ENCODE measurements around the gene RNF26.

RNF26 gene

DNA sequence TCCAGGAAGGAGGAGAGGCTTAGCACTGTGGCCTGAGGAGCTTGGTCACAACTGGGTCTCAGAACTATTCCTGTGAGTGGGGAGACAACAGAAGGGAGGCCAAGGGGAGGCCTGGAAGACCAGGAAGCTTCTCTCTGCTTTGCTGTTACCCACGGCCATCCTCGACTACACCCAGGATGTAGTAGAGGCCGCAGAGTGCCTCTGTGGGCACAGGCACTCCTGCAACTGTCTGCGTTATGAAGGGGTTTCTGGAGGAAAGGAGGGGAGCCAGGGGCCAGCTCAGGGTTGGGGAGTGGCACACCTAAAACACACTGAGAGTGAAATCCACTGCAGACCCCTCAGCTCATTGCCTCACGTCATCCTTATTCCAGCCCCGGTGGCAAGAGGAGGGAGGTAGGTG lies 16.0 kb downstream of the RNF26 start:
- in situ Hi-C loops (cut with HindIII; ENCODE audit: low sequenced_read_pairs) = loop anchor here (25.0 kb wide), 1 partner anchor 262 kb away; no protein-coding TSS in a partner anchor

GRCh38 chr11:119351232-119351631 lies 16.9 kb downstream of the RNF26 start:
- in situ Hi-C loops (cut with HindIII; ENCODE audit: low sequenced_read_pairs) = loop anchor here (25.0 kb wide), 1 partner anchor 261 kb away; no protein-coding TSS in a partner anchor

GRCh38 chr11:119352857-119353260 lies 18.5 kb downstream of the RNF26 start:
- in situ Hi-C loops (cut with HindIII; ENCODE audit: low sequenced_read_pairs) = loop anchor here (25.0 kb wide), 1 partner anchor 259 kb away; no protein-coding TSS in a partner anchor

DNA sequence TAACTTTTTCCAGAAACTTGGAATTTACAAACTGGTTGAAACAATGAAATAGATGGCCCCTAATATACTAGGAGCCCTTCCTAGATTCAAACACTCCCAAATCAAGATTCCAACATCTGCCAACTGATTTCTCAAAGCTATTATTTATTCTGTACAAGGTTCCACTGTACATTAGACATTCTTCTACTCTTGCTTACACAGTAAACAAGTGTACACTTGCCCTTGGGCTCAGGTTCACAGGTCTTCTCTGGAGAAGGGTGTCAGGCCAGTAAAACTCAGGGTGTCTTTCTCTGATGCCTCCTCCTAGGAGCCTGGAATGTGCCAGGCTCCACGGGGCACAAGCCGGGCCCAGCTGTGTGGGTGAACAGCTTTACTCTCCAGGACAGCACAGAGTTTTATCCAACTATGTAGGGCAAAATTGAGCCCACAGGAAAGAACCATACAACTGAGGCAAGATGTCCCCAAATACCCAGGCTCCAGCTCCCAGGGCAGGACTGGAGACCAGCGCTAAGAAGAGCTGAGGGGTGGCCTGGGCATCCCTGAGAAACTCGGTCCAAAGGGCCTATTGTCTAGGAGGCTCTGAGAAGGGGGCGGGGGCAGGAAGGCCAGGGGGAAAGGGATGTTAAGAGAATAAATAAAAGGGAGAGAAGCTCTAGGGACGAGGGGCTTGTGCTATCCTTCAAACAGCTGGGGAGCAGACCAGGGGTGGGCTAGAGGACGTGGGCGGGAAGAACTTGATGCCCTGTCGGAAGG lies 20.9 kb downstream of the RNF26 start:
- in situ Hi-C loops (cut with HindIII; ENCODE audit: low sequenced_read_pairs) = loop anchor here (25.0 kb wide), 1 partner anchor 257 kb away; no protein-coding TSS in a partner anchor

GRCh38 chr11:119356349-119357031 lies 22.2 kb downstream of the RNF26 start:
- in situ Hi-C loops (cut with HindIII; ENCODE audit: low sequenced_read_pairs) = loop anchor here (25.0 kb wide), 1 partner anchor 256 kb away; no protein-coding TSS in a partner anchor

DNA sequence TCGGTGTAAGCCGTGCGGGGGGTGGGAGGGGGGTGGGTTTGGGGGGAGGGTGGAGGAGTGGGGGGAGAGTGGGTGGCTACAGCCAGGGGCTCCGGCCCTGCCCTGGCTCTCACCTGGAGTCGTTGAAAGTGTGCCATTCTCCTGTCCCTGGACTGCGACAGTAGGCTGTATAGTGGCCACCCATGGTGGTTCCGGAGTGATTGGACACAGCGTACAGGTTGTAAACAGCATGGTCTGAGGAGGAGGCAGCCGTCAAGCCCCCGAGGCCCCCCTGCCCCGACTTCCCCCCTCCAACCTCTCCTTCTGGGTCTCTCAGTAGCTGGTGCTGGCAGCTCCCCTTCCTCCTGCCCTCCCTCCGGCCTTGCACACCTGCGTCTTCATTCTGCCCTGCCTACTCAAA lies 22.7 kb downstream of the RNF26 start:
- in situ Hi-C loops (cut with HindIII; ENCODE audit: low sequenced_read_pairs) = loop anchor here (25.0 kb wide), 1 partner anchor 255 kb away; no protein-coding TSS in a partner anchor

GRCh38 chr11:119359365-119360214 lies 25.3 kb downstream of the RNF26 start:
- in situ Hi-C loops (cut with HindIII; ENCODE audit: low sequenced_read_pairs) = loop anchor here (5.0 to 25.0 kb wide), 3 partner anchors 65 to 253 kb away; partner anchors contain the start of gene THY1

DNA sequence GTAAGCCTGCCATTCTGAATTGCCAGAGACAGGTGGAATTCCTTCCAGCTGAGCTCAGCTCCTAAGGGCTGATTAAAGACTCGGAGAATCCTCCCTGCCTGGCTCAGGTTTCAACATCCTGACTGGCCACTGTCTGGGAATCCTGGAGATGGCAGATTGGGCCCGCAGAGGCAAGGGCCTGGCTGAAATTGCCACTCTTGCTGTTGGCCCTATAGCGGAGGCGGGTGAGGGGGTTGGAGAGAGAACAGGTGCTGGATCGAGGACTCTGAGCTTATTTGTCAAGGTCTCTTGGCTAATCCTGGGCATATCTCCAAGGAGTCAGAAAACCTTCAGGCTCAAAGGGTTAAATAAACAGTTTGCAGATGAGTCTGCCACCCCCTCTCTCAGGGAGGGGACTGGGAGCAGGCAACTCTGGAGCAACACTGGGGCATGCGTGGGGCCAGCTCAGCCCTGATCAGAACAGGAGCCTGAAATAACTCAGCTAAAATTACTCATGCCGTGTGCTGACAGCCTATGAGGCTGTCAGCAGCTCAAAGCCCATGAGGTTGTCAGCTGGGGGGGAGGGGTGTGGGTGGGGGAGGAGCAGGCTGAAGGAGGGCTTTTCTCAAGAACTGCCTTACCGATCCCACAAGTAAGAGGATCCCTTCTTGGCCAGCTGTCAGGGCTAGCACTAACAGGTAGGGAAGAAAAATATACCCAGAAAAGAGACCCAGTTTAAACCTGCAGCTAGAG lies 26.9 kb downstream of the RNF26 start:
- in situ Hi-C loops (cut with HindIII; ENCODE audit: low sequenced_read_pairs) = loop anchor here (5.0 to 25.0 kb wide), 3 partner anchors 64 to 251 kb away; partner anchors contain the start of gene THY1

DNA sequence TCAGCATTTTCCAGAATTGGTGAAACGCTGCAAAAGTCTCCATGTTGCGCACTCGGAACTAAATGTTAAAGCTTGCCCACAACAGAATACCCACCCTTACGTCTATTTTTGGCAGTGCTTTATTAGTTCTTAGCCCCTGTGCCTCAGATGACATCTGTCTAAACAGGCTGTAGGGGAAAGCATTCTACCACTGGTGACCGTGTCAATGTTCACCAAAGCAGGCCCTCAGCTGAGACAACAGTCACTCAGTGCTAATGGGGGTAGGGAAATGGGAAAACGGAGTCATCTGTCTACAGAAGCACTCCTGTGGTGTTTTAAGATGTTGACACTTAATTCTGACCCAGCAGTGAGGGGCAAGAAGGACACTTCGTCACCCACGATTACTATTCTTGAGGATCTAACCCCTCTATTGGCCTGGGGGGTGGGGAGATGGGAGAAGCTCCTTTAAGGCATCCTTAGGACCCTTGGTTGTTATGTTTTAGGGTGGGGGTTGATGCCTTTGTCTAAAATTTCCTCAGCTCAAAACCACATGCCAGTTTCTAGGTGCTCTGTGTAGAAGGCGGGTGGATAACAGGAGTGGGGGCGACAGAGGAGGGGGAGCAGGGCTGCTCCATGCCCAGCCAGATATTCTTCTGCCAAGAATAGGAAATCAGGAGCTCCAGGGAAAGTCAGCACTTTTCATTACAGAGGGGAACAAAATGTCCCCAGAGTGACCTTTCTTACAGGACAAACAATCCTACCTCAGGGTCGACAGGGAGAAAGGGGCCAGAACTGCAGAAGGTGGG lies 27.8 kb downstream of the RNF26 start:
- in situ Hi-C loops (cut with HindIII; ENCODE audit: low sequenced_read_pairs) = loop anchor here (5.0 to 25.0 kb wide), 3 partner anchors 63 to 250 kb away; partner anchors contain the start of gene THY1

DNA sequence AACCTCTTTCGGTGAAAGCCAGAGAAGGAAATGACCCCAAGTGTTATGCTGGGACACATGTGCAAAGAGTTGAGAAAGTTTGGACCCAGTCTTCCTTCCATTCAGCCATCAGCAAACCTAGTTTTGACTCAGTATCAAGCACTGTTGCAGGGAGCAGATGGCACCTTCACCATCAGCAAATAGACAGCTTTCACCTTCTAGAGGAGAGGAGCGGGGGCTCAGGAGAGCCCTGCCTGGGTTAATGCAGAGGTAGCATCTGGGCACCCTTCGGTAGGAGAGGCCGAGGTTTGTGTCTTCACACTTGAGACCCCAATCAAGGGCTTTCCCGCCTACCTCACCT lies 28.4 kb downstream of the RNF26 start:
- in situ Hi-C loops (cut with HindIII; ENCODE audit: low sequenced_read_pairs) = loop anchor here (5.0 to 25.0 kb wide), 3 partner anchors 62 to 250 kb away; partner anchors contain the start of gene THY1

GRCh38 chr11:119363081-119363850 lies 28.9 kb downstream of the RNF26 start:
- in situ Hi-C loops (cut with HindIII; ENCODE audit: low sequenced_read_pairs) = loop anchor here (5.0 to 25.0 kb wide), 3 partner anchors 62 to 249 kb away; partner anchors contain the start of gene THY1

- in situ Hi-C loops (cut with HindIII; ENCODE audit: low sequenced_read_pairs) = loop anchor here (5.0 to 25.0 kb wide), 3 partner anchors 61 to 248 kb away; partner anchors contain the start of gene THY1
Observed at GRCh38 chr11:119363851-119364590, 29.7 kb downstream of the RNF26 start.

DNA sequence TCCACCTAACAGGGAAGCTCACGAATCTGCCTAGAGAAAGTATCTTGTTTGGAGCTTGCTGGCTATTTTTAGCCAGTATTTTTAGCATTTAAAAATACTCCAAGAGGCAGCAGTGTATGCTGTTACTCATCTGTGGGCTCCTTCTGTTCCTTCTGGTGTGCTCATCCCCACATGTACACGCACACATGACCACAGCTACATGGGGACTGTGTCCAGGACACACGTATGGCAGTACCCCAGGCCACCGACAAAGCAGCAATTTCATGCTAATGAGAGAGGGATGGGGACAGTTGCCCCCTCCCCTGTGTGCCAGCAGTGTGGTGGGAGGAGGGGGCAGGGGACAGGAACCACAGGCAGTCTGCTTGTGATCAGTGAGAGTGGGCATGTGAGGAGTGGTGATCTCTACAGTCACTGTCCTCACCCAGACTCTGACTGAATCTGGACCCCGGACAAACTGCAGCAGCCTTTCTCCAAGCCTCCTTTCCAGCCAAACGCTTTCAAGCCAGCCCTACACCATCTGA lies 30.8 kb downstream of the RNF26 start:
- in situ Hi-C loops (cut with HindIII; ENCODE audit: low sequenced_read_pairs) = loop anchor here (10.0 to 25.0 kb wide), 2 partner anchors 60 to 247 kb away; partner anchors contain the start of gene THY1

DNA sequence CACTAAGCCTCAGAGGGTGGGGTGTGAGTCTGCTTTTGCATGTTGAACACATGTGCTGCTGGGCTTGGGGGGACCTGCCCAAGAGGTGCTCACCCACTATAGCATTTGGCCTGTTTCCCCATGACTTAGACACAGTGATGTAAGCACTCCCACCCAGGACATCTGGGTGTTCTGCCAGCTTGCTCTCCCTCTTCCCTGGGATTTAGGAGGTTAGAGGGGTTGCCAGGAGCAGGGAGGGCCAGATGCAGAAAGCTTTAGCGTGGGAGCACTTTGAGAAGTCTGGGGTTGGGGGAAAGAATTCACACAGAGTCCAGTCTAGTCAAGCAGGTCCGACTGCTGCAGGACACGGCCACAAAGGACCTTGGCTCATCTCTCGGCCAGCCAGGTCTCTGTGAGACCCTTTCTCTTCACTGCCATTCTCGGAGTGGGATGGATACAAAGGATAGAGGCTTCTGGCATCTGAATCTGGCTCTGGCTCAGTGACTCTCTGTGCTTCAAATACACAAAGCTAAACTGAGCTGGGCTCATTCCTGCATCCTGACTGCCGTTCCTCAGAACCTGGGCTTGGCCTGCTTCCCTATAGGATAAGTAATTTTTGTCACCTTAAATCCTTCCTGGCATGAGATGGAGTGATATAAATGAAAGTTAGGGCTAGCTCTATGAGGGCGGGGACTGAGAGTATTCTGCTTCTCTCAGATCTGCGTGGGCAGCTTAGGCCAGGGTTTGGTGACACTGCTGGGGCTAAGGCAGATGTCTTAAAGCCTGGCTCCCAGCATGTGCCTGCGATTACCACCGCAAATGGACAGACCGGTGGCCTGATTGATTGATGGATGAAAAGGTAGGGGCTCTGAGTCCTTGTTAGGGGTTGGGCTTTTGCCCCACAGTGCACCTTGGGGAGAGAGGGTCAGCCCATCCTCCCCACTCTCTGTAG lies 32.6 kb downstream of the RNF26 start:
- in situ Hi-C loops (cut with HindIII; ENCODE audit: low sequenced_read_pairs) = loop anchor here (10.0 to 25.0 kb wide), 2 partner anchors 58 to 245 kb away; partner anchors contain the start of gene THY1

GRCh38 chr11:119367661-119368120 lies 33.4 kb downstream of the RNF26 start:
- in situ Hi-C loops (cut with HindIII; ENCODE audit: low sequenced_read_pairs) = loop anchor here (10.0 to 25.0 kb wide), 2 partner anchors 57 to 245 kb away; partner anchors contain the start of gene THY1

Data from endothelial cell of hepatic sinusoid (primary cell).